ENCODE results near the gene GPC6. TPM values are rescaled to one million over a fixed set of nuclear protein-coding genes. Genes with fewer than 3 reads are reported as not detected.

GPC6 gene
- total RNA-seq, 2 donors from 2014 or later, result not detected

- Mint-ChIP-seq H3K9me3 (no peaks in the 10 kb centered on the region), H3K27me3 (peaks cover 18% of the 10 kb centered on the region), H3K36me3 (ENCODE audit: low read depth) (no peaks in the 10 kb centered on the region), H3K4me3 (no peak overlapping the region), H3K27ac (no peak overlapping the region), H3K4me1 (no peaks in the 10 kb centered on the region)
- ATAC-seq (replicated peaks), result no peak
Observed at GRCh38 chr13:93922063-93922855, 695.7 kb downstream of the GPC6 start.

- Mint-ChIP-seq H3K27me3 (no peaks in the 10 kb centered on the region), H3K27ac (no peak overlapping the region)
Observed at GRCh38 chr13:93925990-93926389, 699.4 kb downstream of the GPC6 start.

GRCh38 chr13:93926425-93926824 is 699.8 kb downstream of the GPC6 start:
- Mint-ChIP-seq H3K27ac (no peak overlapping the region), H3K4me3 (no peak overlapping the region), H3K36me3 (ENCODE audit: low read depth) (no peaks in the 10 kb centered on the region), H3K9me3 (no peaks in the 10 kb centered on the region), H3K4me1 (no peaks in the 10 kb centered on the region), H3K27me3 (no peaks in the 10 kb centered on the region)
- ATAC-seq (replicated peaks), result no peak

More at GRCh38 chr13:93925990-93926389, 699.4 kb downstream of the GPC6 start:
- H3K9me3 Mint-ChIP-seq, result no peaks in the 10 kb centered on the region
- H3K36me3 Mint-ChIP-seq (ENCODE audit: low read depth), result no peaks in the 10 kb centered on the region
- H3K4me3 Mint-ChIP-seq, result no peak overlapping the region
- H3K4me1 Mint-ChIP-seq, result no peaks in the 10 kb centered on the region
- no peak for ATAC-seq (replicated peaks)

- Mint-ChIP-seq H3K27ac (no peak overlapping the region), H3K36me3 (ENCODE audit: low read depth) (no peaks in the 10 kb centered on the region), H3K4me3 (no peak overlapping the region), H3K27me3 (no peaks in the 10 kb centered on the region), H3K4me1 (no peaks in the 10 kb centered on the region), H3K9me3 (no peaks in the 10 kb centered on the region)
- no peak for ATAC-seq (replicated peaks)
Observed at GRCh38 chr13:93927431-93927830, 700.8 kb downstream of the GPC6 start.

- no peak overlapping the region for H3K4me3 Mint-ChIP-seq
- no peaks in the 10 kb centered on the region for H3K36me3 Mint-ChIP-seq (ENCODE audit: low read depth)
- no peaks in the 10 kb centered on the region for H3K4me1 Mint-ChIP-seq
- no peak for ATAC-seq (replicated peaks)
- no peak overlapping the region for H3K27ac Mint-ChIP-seq
- H3K9me3 Mint-ChIP-seq, result no peaks in the 10 kb centered on the region
- no peaks in the 10 kb centered on the region for H3K27me3 Mint-ChIP-seq
Observed at GRCh38 chr13:93932901-93933300, 706.3 kb downstream of the GPC6 start.

- no peaks in the 10 kb centered on the region for H3K36me3 Mint-ChIP-seq (ENCODE audit: low read depth)
- ATAC-seq (replicated peaks), result no peak
- no peak overlapping the region for H3K27ac Mint-ChIP-seq
- H3K9me3 Mint-ChIP-seq, result no peaks in the 10 kb centered on the region
- H3K27me3 Mint-ChIP-seq, result no peaks in the 10 kb centered on the region
- H3K4me3 Mint-ChIP-seq, result no peak overlapping the region
- no peaks in the 10 kb centered on the region for H3K4me1 Mint-ChIP-seq
Observed at GRCh38 chr13:93936901-93937300, 710.3 kb downstream of the GPC6 start.

GRCh38 chr13:93941444-93941843 is 714.8 kb downstream of the GPC6 start:
- Mint-ChIP-seq H3K4me1 (no peaks in the 10 kb centered on the region), H3K27me3 (peaks cover 3% of the 10 kb centered on the region), H3K4me3 (no peak overlapping the region), H3K27ac (no peak overlapping the region), H3K36me3 (ENCODE audit: low read depth) (no peaks in the 10 kb centered on the region), H3K9me3 (no peaks in the 10 kb centered on the region)
- no peak for ATAC-seq (replicated peaks)

GRCh38 chr13:93942016-93942415 is 715.4 kb downstream of the GPC6 start:
- H3K27me3 Mint-ChIP-seq, result peaks cover 3% of the 10 kb centered on the region
- no peak for ATAC-seq (replicated peaks)
- no peak overlapping the region for H3K27ac Mint-ChIP-seq
- no peaks in the 10 kb centered on the region for H3K9me3 Mint-ChIP-seq
- H3K4me3 Mint-ChIP-seq, result no peak overlapping the region
- no peaks in the 10 kb centered on the region for H3K4me1 Mint-ChIP-seq
- no peaks in the 10 kb centered on the region for H3K36me3 Mint-ChIP-seq (ENCODE audit: low read depth)

GRCh38 chr13:93945621-93946020 is 719.0 kb downstream of the GPC6 start:
- H3K36me3 Mint-ChIP-seq (ENCODE audit: low read depth), result no peaks in the 10 kb centered on the region
- H3K9me3 Mint-ChIP-seq, result no peaks in the 10 kb centered on the region
- no peaks in the 10 kb centered on the region for H3K4me1 Mint-ChIP-seq
- no peak overlapping the region for H3K4me3 Mint-ChIP-seq
- H3K27ac Mint-ChIP-seq, result no peak overlapping the region
- no peak for ATAC-seq (replicated peaks)
- peaks cover 3% of the 10 kb centered on the region for H3K27me3 Mint-ChIP-seq

- Mint-ChIP-seq H3K27me3 (peaks cover 3% of the 10 kb centered on the region), H3K27ac (no peak overlapping the region), H3K4me3 (no peak overlapping the region), H3K9me3 (no peaks in the 10 kb centered on the region), H3K4me1 (no peaks in the 10 kb centered on the region), H3K36me3 (ENCODE audit: low read depth) (no peaks in the 10 kb centered on the region)
- ATAC-seq (replicated peaks), result no peak
Observed at GRCh38 chr13:93946994-93947393, 720.4 kb downstream of the GPC6 start.

- Mint-ChIP-seq H3K36me3 (ENCODE audit: low read depth) (no peaks in the 10 kb centered on the region), H3K4me3 (no peak overlapping the region), H3K9me3 (no peaks in the 10 kb centered on the region), H3K27me3 (peaks cover 3% of the 10 kb centered on the region), H3K27ac (no peak overlapping the region), H3K4me1 (no peaks in the 10 kb centered on the region)
- ATAC-seq (replicated peaks), result no peak
Observed at GRCh38 chr13:93947651-93948050, 721.0 kb downstream of the GPC6 start.

GRCh38 chr13:93948162-93948922 is 721.7 kb downstream of the GPC6 start:
- no peaks in the 10 kb centered on the region for H3K4me1 Mint-ChIP-seq
- no peak for ATAC-seq (replicated peaks)

GRCh38 chr13:93951108-93951507 is 724.5 kb downstream of the GPC6 start:
- Mint-ChIP-seq H3K36me3 (ENCODE audit: low read depth) (no peaks in the 10 kb centered on the region), H3K4me1 (no peaks in the 10 kb centered on the region), H3K9me3 (no peaks in the 10 kb centered on the region), H3K27ac (no peak overlapping the region), H3K4me3 (no peak overlapping the region), H3K27me3 (no peaks in the 10 kb centered on the region)
- ATAC-seq (replicated peaks), result no peak

More at GRCh38 chr13:93948162-93948922, 721.7 kb downstream of the GPC6 start:
- no peak overlapping the region for H3K27ac Mint-ChIP-seq
- H3K9me3 Mint-ChIP-seq, result no peaks in the 10 kb centered on the region
- H3K27me3 Mint-ChIP-seq, result peaks cover 3% of the 10 kb centered on the region
- H3K4me3 Mint-ChIP-seq, result no peak overlapping the region
- H3K36me3 Mint-ChIP-seq (ENCODE audit: low read depth), result no peaks in the 10 kb centered on the region

- Mint-ChIP-seq H3K4me1 (no peaks in the 10 kb centered on the region), H3K27me3 (no peaks in the 10 kb centered on the region), H3K36me3 (ENCODE audit: low read depth) (no peaks in the 10 kb centered on the region), H3K4me3 (no peak overlapping the region), H3K9me3 (no peaks in the 10 kb centered on the region), H3K27ac (no peak overlapping the region)
- ATAC-seq (replicated peaks), result no peak
Observed at GRCh38 chr13:93951951-93952350, 725.3 kb downstream of the GPC6 start.

GRCh38 chr13:93953841-93954240 is 727.2 kb downstream of the GPC6 start:
- H3K36me3 Mint-ChIP-seq (ENCODE audit: low read depth), result no peaks in the 10 kb centered on the region
- H3K4me3 Mint-ChIP-seq, result no peak overlapping the region
- H3K9me3 Mint-ChIP-seq, result no peaks in the 10 kb centered on the region
- no peaks in the 10 kb centered on the region for H3K4me1 Mint-ChIP-seq
- no peaks in the 10 kb centered on the region for H3K27me3 Mint-ChIP-seq
- ATAC-seq (replicated peaks), result no peak
- H3K27ac Mint-ChIP-seq, result no peak overlapping the region

Data from activated T-helper 17 cell treated with anti-CD3 and anti-CD28 coated beads, Interleukin-2, amount 50 U/mL, for 72 hours (primary cell).